ENCODE results near the gene HNRNPA3.

- TF ChIP-seq EZH2 (IDR thresholded peaks at IDR 0.05; ENCODE audit: borderline replicate concordance, insufficient read depth, low read depth, low read length, poor library complexity, severe bottlenecking) (no peak), CTCF (IDR thresholded peaks at IDR 0.05) (no peak)
Measured at GRCh38 chr2:177187631-177188312, 24.8 kb upstream of the HNRNPA3 start.

Measured in B cell (primary cell).